Measurements from ENCODE around the gene MUC13. TPM values are rescaled to one million over a fixed set of nuclear protein-coding genes. Genes with fewer than 3 reads are reported as not detected.

Gene MUC13
- total RNA-seq, 1 donor from 2014 or later: not detected

- no peak for DNase-seq
These were observed 37.6 kb downstream of the MUC13 start for GRCh38 chr3:124896824-124897526.

DNA sequence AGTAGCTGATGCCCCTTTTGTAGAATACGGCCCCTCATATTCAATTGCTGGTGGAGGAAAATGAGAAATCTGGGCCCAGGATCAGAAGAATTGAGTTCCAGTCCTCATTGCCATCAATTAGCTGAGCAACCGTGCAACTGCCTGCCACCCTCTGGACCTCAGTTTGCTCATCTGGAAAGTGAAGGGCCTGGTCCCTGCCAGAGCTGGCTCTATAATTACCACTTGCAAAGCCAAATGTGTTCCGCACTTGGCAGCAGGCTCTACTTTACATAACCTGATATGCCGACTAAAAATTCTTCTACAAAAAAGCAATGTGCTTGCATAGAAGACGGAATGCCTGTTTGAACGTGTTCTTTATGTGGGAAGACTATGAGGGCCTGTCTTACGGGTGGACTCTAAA lies 38.8 kb downstream of the MUC13 start:
- no peak for DNase-seq

DNA sequence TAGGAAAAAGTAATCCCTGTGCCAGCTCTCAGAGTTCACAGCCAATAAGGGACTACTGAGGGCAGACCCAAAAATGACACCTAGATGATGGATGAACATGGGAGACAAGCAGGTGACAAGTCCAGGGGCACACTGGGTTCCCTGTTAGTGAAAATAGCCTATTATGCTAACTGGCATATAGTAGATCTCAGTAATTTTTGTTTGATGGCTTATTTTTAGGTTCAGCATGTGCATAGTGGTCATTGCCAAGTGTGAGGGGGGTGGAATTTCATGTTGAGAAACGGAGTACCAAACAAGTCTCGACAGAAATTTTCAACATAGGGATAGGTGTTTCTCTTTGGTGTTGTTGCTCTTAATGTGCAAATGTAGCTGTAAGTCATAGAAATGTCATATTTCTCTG lies 41.0 kb downstream of the MUC13 start:
- DNase-seq: no peak

DNA sequence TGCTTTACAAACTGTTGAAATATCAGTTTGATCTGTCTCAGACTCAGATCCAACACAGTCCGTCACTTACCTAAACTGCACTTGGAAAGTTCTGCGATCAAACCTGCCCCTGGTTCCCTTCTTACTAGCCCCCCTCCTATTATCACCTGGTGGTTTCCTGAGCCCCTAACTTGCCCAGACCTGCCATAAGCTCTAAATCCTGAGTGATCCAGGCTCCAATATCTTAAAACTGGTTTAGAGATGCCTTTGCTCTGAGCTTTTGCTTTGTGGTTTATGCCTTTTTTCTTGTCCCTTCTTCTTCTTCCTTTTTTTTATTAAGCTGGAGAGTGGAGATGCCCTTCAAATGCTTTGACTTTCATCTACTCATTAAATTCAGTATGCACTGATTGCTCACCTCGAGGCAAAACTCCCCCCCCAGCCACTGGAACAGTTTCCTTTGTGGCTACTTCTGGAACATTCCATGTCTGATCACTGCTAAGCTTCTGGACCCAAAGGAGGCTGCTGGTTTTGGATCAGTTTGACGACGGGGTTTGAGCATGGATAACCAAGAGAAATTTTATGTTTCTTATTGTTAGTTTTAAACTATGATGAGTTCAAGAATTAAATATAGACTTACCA lies 43.9 kb downstream of the MUC13 start:
- DNase-seq: no peak

DNA sequence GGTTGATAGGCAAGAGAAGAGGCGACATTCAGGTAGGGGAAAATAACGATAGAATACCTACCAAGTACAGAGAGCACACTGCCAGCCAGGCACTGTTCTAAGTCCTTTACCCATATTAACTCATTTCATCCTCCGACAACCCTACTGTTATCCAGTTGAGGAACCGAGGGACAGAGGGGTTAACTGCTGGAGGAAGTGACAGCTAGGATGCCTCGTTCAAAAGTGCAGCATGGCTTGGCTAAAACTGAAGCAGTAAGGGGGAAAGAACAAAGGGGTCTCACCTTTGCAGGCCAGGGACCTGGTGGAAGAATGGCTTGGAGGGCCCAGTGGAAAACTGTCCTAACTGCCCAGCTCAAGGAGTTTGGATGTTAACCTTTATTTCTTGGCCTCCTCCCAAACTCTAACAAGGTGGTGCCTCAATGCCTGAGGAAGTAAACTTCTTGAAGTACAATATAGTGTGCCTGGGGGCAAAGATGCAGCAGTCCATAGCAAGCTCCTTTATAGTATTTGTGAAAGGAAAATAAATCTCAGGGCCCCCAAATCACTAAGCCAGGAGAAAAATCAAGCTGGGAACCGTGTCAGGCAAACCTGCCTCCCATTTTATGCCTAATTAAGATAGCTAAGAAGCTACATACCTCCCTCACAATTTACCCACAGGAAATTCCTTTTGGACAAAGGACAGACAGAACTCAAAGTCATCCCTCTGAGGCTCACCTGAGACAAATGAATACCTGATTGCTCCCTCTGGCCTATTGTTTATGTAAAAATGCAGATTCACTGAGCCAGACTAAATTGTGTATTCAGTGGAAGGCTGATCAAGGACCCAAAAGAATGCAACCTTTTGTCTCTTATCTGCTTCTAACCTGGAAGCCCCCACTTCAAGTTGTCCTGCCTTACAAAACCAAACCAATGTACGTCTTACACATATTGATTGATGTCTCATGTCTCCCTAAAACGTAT lies 45.8 kb downstream of the MUC13 start:
- DNase-seq: no peak

- no peak for DNase-seq
These were observed 46.6 kb downstream of the MUC13 start for GRCh38 chr3:124887932-124888298.

DNA sequence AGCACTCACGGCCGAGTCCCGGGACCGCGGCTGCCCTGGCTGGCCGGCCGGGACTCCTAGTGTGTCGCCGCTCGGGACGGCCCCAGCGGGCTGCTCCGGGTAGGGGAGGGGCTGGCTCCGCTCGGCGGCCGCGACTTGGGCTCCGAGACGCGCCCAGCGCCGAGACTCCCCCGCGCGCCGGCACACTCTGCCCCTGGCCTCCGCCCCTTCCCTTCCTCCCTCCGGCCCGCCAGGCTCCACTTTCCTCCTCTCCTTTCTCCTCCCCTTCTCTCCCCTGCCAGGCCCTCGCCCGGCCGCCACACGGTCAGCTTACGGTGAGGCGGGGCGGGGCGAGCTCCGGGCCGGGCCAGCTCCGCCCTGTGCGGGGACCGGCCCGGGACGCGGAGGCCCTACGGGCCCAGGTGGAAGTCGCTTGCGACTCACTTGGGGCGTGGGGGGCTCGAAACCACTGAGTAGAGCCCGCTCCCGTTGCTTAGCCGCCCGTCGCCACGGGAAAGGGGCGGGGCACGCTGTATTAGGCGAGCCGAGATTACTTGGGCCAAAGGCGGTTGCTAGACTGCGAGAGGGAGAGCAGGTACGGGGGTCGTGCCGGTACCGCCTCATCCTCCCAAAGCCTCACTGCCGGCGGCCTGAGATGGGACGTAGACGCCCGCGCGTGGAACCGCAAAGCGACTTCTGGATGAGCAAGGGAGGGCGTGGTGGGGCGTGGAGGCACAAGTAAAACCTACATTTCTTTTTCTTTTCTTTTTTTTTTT lies 47.2 kb downstream of the MUC13 start, which contains the start of gene ITGB5:
Gene ITGB5, minus strand, starts transcription at position 189 of the 755 bp plus-strand sequence. CDS start 365 bp downstream, outside the sequence.
- peak; percentile 30 for DNase-seq

- DNase-seq: no peak
These were observed 48.1 kb downstream of the MUC13 start for GRCh38 chr3:124886168-124887056.

GRCh38 chr3:124885466-124886167 lies 48.9 kb downstream of the MUC13 start:
- no peak for DNase-seq

DNA sequence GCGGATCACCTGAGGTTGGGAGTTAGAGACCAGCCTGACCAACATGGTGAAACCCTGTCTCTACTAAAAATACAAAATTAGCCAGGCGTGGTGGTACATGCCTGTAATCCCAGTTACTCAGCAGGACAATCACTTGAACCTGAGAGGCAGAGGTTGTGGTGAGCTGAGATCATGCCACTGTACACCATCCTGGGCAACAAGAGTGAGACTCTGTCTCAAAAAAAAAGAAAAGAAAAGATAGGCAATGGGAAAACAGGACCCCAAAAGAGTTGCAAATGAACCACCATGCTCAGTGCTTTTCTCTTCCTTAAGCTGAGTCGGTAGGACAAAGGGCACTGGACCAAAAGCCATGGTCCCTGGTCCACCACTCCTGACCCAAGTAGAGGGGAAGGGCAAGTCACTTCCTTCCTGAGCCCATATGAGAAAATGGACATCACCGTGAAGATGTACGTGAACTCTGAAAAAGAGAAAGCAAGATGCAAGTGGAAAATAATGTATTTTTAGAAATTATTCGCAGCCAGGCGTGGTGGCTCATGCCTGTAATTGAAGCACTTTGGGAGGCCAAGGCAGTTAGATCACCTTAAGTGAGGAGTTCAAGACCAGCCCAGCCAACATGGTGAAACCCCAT lies 50.0 kb downstream of the MUC13 start:
- no peak for DNase-seq

GRCh38 chr3:124883766-124884473 lies 50.6 kb downstream of the MUC13 start:
- no peak for DNase-seq

DNA sequence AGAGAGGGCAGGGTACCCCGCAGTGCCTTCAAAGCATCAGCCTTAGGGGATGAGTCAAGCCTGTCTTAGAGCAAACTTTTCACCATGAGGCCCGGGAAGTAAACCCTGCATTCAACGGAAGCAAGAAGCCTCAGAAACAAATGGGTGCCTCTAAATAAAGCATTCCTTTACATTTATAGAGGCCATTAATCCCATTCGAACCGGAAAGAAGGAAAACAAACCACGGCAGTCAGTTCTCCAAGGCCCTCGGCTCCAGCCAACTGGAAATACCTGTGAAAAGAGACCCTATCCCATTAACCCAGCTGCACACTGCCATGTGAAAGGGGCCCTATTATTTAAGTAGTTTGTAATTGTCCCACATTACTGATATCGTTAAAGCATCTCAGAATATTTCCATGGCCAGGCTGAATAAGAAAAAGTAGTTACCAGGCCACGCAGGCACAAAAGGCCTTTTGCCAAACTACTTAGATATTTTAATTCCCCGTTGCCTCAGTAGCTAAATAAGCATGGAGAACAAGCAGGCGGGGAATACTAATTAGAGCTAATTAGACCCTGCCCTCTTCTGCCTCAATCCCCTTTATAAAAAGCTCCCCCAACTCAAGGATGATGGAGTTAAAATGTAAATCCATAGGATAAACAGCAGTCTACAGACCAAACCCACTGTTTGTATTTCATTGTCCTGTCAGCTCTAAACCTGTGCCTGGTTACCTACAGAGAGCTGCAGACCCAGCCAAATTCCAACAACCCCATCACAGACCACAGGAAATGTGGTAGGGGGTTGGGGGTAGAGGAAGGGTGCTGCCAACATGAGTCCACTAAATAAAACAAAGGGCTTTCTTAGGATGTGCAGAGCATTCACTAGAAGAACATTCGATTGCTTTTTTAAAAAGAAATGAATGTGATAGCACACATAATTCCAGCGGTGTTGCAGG lies 51.5 kb downstream of the MUC13 start:
- DNase-seq: no peak

- no peak for DNase-seq
These were observed 52.4 kb downstream of the MUC13 start for GRCh38 chr3:124881976-124882697.

GRCh38 chr3:124879337-124879680 lies 55.2 kb downstream of the MUC13 start:
- peak; percentile 31 for DNase-seq

- no peak for DNase-seq
These were observed 55.8 kb downstream of the MUC13 start for GRCh38 chr3:124878561-124879336.

- DNase-seq: no peak
These were observed 56.9 kb downstream of the MUC13 start for GRCh38 chr3:124877674-124878073.

Data from skin of body (tissue), 2 donors.